ENCODE results near the gene STEEP1. TPM values are rescaled to one million over a fixed set of nuclear protein-coding genes. Genes with fewer than 3 reads are reported as not detected.

Gene STEEP1
- total RNA-seq, 1 experiment from 2014 or later, result 42.2 TPM

GRCh38 chrX:119573222-119573621, 8.0 kb upstream of the STEEP1 start:
- ChIA-PET POLR2A (no interaction called here), CTCF (no interaction called here)
- in situ Hi-C loops (cut with HindIII; ENCODE audit: low pct_unique_long_range_greater_than_20kb, low sequenced_read_pairs), result no loop called here

GRCh38 chrX:119570351-119570835, 5.2 kb upstream of the STEEP1 start:
- no peaks in the 10 kb centered on the region for H3K27me3 ChIP-seq (ENCODE audit: control insufficient read depth, insufficient read depth, low read length)
- BruUV-seq (replicated peaks), result no TSS peak
- ChIA-PET POLR2A (interaction anchor here (0.6 kb wide), 1 partner anchor 333 kb away, joined by 5 read pairs; no protein-coding TSS in a partner anchor), CTCF (interaction anchor here (0.7 kb wide), 1 partner anchor 54 kb away, joined by 8 read pairs; no protein-coding TSS in a partner anchor)
- H3K9me3 ChIP-seq (ENCODE audit: control insufficient read depth, insufficient read depth, low read depth, low read length), result no peaks in the 10 kb centered on the region
- DNase-seq (ENCODE audit: low read depth, low spot score) (no peak), ATAC-seq (no peak)
- no peak for TF ChIP-seq REST (IDR thresholded peaks at IDR 0.05; ENCODE audit: insufficient read depth in 1 of 2, low read depth in 2 of 2, low read length in 1 of 2)
- no peak for TF ChIP-seq CTCF (IDR thresholded peaks at IDR 0.05)
- no peak for TF ChIP-seq TCF7L2 (IDR thresholded peaks at IDR 0.05; ENCODE audit: low read depth, low read length)
- no peak for TF ChIP-seq POLR2AphosphoS5 (IDR thresholded peaks at IDR 0.05; ENCODE audit: low read depth, low read length)
- no peak for TF ChIP-seq SIN3A (IDR thresholded peaks at IDR 0.05; ENCODE audit: borderline replicate concordance, insufficient read depth, low read depth, low read length)
- H3K27ac ChIP-seq (ENCODE audit: low read length), result no peak overlapping the region
- no peaks in the 10 kb centered on the region; the same call in 1 of the 2 replicates for H3K36me3 ChIP-seq (ENCODE audit: control insufficient read depth, insufficient read depth, low read length)
- in situ Hi-C loops (cut with HindIII; ENCODE audit: low pct_unique_long_range_greater_than_20kb, low sequenced_read_pairs) (no loop called here), intact Hi-C loops (cut with micrococcal nuclease; ENCODE audit: unreplicated experiment) (no loop called here)
- peaks cover 8% of the 10 kb centered on the region for H3K4me1 ChIP-seq (ENCODE audit: control insufficient read depth, insufficient read depth, low read length)
- no peak overlapping the region for H3K4me3 ChIP-seq (ENCODE audit: low read depth in 2 of 2, low read length in 2 of 2)

More at GRCh38 chrX:119573222-119573621, 8.0 kb upstream of the STEEP1 start:
- Histone ChIP-seq H3K36me3 (ENCODE audit: control insufficient read depth, insufficient read depth, low read length) (peaks cover 6% of the 10 kb centered on the region), H3K4me1 (ENCODE audit: control insufficient read depth, insufficient read depth, low read length) (peaks cover 13% of the 10 kb centered on the region), H3K9me3 (ENCODE audit: control insufficient read depth, insufficient read depth, low read depth, low read length) (no peaks in the 10 kb centered on the region), H3K4me3 (ENCODE audit: low read depth in 2 of 2, low read length in 2 of 2) (peak overlapping the region; percentile 78 to 80), H3K27me3 (ENCODE audit: control insufficient read depth, insufficient read depth, low read length) (no peaks in the 10 kb centered on the region), H3K27ac (ENCODE audit: low read length) (peak overlapping the region; percentile 88)
- TSS peak; percentile 83 for BruUV-seq (replicated peaks)
- DNase-seq (ENCODE audit: low read depth, low spot score) (no peak), ATAC-seq (no peak)
- intact Hi-C loops (cut with micrococcal nuclease; ENCODE audit: unreplicated experiment), result no loop called here
- TF ChIP-seq CTCF (IDR thresholded peaks at IDR 0.05) (no peak), TCF7L2 (IDR thresholded peaks at IDR 0.05; ENCODE audit: low read depth, low read length) (no peak), REST (IDR thresholded peaks at IDR 0.05; ENCODE audit: insufficient read depth in 1 of 2, low read depth in 2 of 2, low read length in 1 of 2) (no peak), SIN3A (IDR thresholded peaks at IDR 0.05; ENCODE audit: borderline replicate concordance, insufficient read depth, low read depth, low read length) (no peak), POLR2AphosphoS5 (IDR thresholded peaks at IDR 0.05; ENCODE audit: low read depth, low read length) (no peak)
